Activated naive CD4-positive, alpha-beta T cell treated with anti-CD3 and anti-CD28 coated beads for 36 hours (primary cell): ENCODE results near the gene HAND1. TPM values are rescaled to one million over a fixed set of nuclear protein-coding genes. Genes with fewer than 3 reads are reported as not detected.

Experiments used
- CTCF ChIA-PET: fragments of 350-600 bp; sonication (Branson Sonifier 250); formaldehyde crosslinking; loops from one replicate; lab custom pipeline; 2021; ENCODE audit warnings: antibody characterized with exemption; lab: Charles Lee
- DNase-seq: peaks from one replicate; pipeline ENCODE4 v3.0.0-alpha.2; 2020
- H3K27ac Mint-ChIP-seq: one replicate; pipeline ENCODE4 v1.8.0; 2021; ENCODE audit warnings: mild to moderate bottlenecking, mixed read lengths
- H3K27me3 Mint-ChIP-seq: one replicate; pipeline ENCODE4 v1.8.0; 2021; ENCODE audit warnings: low read depth, mixed read lengths
- H3K36me3 Mint-ChIP-seq: one replicate; pipeline ENCODE4 v1.8.0; 2021; ENCODE audit warnings: low read depth, mixed read lengths
- H3K4me1 Mint-ChIP-seq: one replicate; pipeline ENCODE4 v1.8.0; 2021; ENCODE audit warnings: low read depth, mixed read lengths
- H3K4me3 Mint-ChIP-seq: one replicate; pipeline ENCODE4 v1.8.0; 2021; ENCODE audit warnings: mild to moderate bottlenecking, moderate library complexity, mixed read lengths
- H3K9me3 Mint-ChIP-seq: one replicate; pipeline ENCODE4 v1.8.0; 2021; ENCODE audit warnings: mixed read lengths
- intact Hi-C: fragments of 100-400 bp; cut with micrococcal nuclease; formaldehyde crosslinking; loops from one replicate; pipeline ENCODE4 v1.15.1; 2023
- total RNA-seq, 2 experiments: library from RNA; stranded (reverse); gene quantifications; one replicate each; pipeline ENCODE4 v1.2.3, GENCODE V29; 2021

The HAND1 gene
- total RNA-seq, 2 experiments from 2014 or later, result not detected

GRCh38 chr5:154465169-154465568 is 12.9 kb downstream of the HAND1 start:
- CTCF ChIA-PET, result interaction anchor here (1.4 to 4.3 kb wide), 3 partner anchors 44 to 393 kb away, joined by 3 to 60 read pairs (median 12); no protein-coding TSS in a partner anchor
- Mint-ChIP-seq H3K4me3 (no peak overlapping the region), H3K4me1 (no peaks in the 10 kb centered on the region), H3K36me3 (peaks cover 2% of the 10 kb centered on the region), H3K9me3 (no peaks in the 10 kb centered on the region), H3K27ac (no peak overlapping the region), H3K27me3 (peaks cover 17% of the 10 kb centered on the region)
- intact Hi-C loops, result no loop called here
- no peak for DNase-seq

DNA sequence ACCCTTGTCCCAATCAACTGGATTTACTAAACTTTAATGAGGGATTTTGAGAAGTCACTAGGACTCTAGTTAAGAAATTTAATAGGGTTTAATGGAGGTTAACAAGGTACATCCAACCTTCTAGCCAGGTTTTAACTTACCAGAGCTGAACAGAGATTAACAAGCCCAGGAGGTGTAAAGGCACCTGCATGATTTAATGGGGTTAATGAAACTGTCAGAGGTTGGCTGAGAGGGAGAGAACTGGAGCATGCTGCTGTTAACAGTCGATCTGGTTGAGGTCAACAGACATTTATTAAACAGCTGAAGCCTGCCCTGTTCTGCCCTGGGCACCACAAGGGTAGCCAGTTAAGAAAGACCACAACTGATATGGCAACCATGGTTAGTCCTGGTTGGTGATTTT is 13.6 kb downstream of the HAND1 start:
- Mint-ChIP-seq H3K27ac (no peak overlapping the region), H3K9me3 (no peaks in the 10 kb centered on the region), H3K27me3 (peaks cover 13% of the 10 kb centered on the region), H3K4me1 (no peaks in the 10 kb centered on the region), H3K4me3 (no peak overlapping the region), H3K36me3 (peaks cover 2% of the 10 kb centered on the region)
- intact Hi-C loops, result no loop called here
- no peak for DNase-seq
- CTCF ChIA-PET, result interaction anchor here (1.1 kb wide), 1 partner anchor 392 kb away, joined by 3 read pairs; no protein-coding TSS in a partner anchor

DNA sequence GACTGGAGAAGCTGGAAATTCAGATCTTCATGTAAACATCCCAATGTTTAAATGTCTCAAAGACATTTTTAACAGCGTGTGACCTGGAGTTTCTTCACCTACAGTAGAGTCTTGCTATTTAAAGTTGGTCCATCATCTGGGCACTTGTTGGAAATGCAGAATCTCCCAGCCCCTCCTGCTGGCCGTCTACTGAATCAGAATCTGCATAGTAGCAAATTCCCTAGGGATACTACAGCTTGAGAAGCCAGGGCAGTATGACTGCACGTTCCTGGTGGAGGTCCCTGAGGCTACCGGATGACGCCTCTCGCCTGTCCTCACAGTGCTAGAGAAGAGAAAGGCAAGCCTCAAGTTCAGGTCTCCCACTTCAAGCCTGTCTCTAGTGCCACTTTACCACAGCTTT is 16.5 kb downstream of the HAND1 start:
- H3K4me1 Mint-ChIP-seq, result no peaks in the 10 kb centered on the region
- H3K9me3 Mint-ChIP-seq, result no peaks in the 10 kb centered on the region
- no peak overlapping the region for H3K27ac Mint-ChIP-seq
- H3K4me3 Mint-ChIP-seq, result no peak overlapping the region
- CTCF ChIA-PET, result no interaction called here
- intact Hi-C loops, result no loop called here
- no peak for DNase-seq
- H3K36me3 Mint-ChIP-seq, result peaks cover 7% of the 10 kb centered on the region
- no peaks in the 10 kb centered on the region for H3K27me3 Mint-ChIP-seq

- DNase-seq, result no peak
- H3K4me3 Mint-ChIP-seq, result no peak overlapping the region
- H3K27ac Mint-ChIP-seq, result no peak overlapping the region
- H3K9me3 Mint-ChIP-seq, result no peaks in the 10 kb centered on the region
- H3K36me3 Mint-ChIP-seq, result peaks cover 18% of the 10 kb centered on the region
- H3K4me1 Mint-ChIP-seq, result no peaks in the 10 kb centered on the region
- no peaks in the 10 kb centered on the region for H3K27me3 Mint-ChIP-seq
- intact Hi-C loops, result no loop called here
- CTCF ChIA-PET, result interaction anchor here (1.3 kb wide), 1 partner anchor 388 kb away, joined by 3 read pairs; no protein-coding TSS in a partner anchor
Measured at GRCh38 chr5:154460172-154460571, 17.9 kb downstream of the HAND1 start.

GRCh38 chr5:154459015-154459414 is 19.0 kb downstream of the HAND1 start:
- Mint-ChIP-seq H3K9me3 (no peaks in the 10 kb centered on the region), H3K36me3 (peaks cover 21% of the 10 kb centered on the region), H3K27me3 (no peaks in the 10 kb centered on the region), H3K4me1 (no peaks in the 10 kb centered on the region), H3K4me3 (no peak overlapping the region), H3K27ac (no peak overlapping the region)
- intact Hi-C loops, result no loop called here
- DNase-seq, result no peak
- CTCF ChIA-PET, result interaction anchor here (0.6 to 1.0 kb wide), 2 partner anchors 8 to 896 kb away, joined by 3 to 5 read pairs; no protein-coding TSS in a partner anchor

- H3K27me3 Mint-ChIP-seq, result no peaks in the 10 kb centered on the region
- DNase-seq, result no peak
- H3K4me3 Mint-ChIP-seq, result no peak overlapping the region
- intact Hi-C loops, result no loop called here
- H3K27ac Mint-ChIP-seq, result no peak overlapping the region
- no peaks in the 10 kb centered on the region for H3K9me3 Mint-ChIP-seq
- peaks cover 30% of the 10 kb centered on the region for H3K36me3 Mint-ChIP-seq
- H3K4me1 Mint-ChIP-seq, result no peaks in the 10 kb centered on the region
- CTCF ChIA-PET, result interaction anchor here (0.6 to 1.6 kb wide), 4 partner anchors 12 to 143 kb away, joined by 3 to 5 read pairs (median 4); no protein-coding TSS in a partner anchor
Measured at GRCh38 chr5:154456540-154456939, 21.5 kb downstream of the HAND1 start.

DNA sequence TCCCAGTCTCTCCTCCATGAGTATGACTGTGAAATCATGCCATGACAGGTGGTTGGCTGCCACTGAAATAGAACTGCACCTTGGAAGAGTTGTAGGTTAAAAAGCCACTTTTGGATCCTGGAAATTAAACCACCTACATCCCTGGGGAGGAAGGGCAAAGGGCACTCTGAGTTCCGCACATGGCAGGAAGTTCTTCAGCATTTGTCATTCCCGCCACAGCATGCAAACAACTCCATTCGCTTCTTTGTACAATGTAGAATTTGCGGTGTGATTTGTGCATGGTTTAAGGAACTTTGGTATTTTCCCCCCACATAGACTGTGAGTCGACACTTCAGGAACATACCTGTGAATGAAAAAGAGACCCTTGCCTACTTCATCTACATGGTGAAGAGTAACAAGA is 22.4 kb downstream of the HAND1 start:
- no peaks in the 10 kb centered on the region for H3K9me3 Mint-ChIP-seq
- peaks cover 36% of the 10 kb centered on the region for H3K36me3 Mint-ChIP-seq
- no peaks in the 10 kb centered on the region for H3K27me3 Mint-ChIP-seq
- no peak for DNase-seq
- no peak overlapping the region for H3K4me3 Mint-ChIP-seq
- CTCF ChIA-PET, result interaction anchor here (1.6 kb wide), 1 partner anchor 50 kb away, joined by 3 read pairs; no protein-coding TSS in a partner anchor
- intact Hi-C loops, result no loop called here
- H3K4me1 Mint-ChIP-seq, result peaks cover under 1% of the 10 kb centered on the region
- H3K27ac Mint-ChIP-seq, result no peak overlapping the region

DNA sequence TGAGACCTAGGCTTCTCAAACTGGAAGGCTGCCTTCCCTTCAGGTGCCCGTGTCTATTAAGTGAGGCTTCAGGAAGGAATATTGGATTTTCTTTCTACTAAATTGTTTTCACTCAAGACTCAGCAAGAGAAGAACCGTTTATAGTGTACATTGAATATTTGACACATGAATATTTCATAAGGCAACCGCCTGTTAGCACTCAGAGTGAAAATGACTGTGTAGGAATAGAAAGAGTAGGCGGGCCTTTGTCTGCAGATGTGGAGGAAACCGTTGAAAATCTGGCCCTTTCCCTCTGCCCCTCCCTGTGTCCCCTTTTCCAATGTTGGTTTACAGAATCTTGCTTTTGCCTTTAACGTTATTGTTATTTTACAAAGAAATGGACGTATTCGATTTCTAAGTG is 26.1 kb downstream of the HAND1 start:
- CTCF ChIA-PET, result interaction anchor here (0.6 kb wide), 1 partner anchor 58 kb away, joined by 5 read pairs; no protein-coding TSS in a partner anchor
- Mint-ChIP-seq H3K9me3 (no peaks in the 10 kb centered on the region), H3K27me3 (no peaks in the 10 kb centered on the region), H3K36me3 (peaks cover 38% of the 10 kb centered on the region), H3K4me3 (no peak overlapping the region), H3K27ac (no peak overlapping the region), H3K4me1 (peaks cover 31% of the 10 kb centered on the region)
- DNase-seq, result no peak
- intact Hi-C loops, result no loop called here

- Mint-ChIP-seq H3K36me3 (peaks cover 26% of the 10 kb centered on the region), H3K4me1 (peaks cover 34% of the 10 kb centered on the region), H3K9me3 (no peaks in the 10 kb centered on the region), H3K27me3 (no peaks in the 10 kb centered on the region), H3K4me3 (no peak overlapping the region), H3K27ac (no peak overlapping the region)
- CTCF ChIA-PET, result interaction anchor here (0.7 to 2.1 kb wide), 3 partner anchors 13 to 434 kb away, joined by 3 to 9 read pairs (median 3); no protein-coding TSS in a partner anchor
- no peak for DNase-seq
- intact Hi-C loops, result no loop called here
Measured at GRCh38 chr5:154449786-154450185, 28.2 kb downstream of the HAND1 start.

DNA sequence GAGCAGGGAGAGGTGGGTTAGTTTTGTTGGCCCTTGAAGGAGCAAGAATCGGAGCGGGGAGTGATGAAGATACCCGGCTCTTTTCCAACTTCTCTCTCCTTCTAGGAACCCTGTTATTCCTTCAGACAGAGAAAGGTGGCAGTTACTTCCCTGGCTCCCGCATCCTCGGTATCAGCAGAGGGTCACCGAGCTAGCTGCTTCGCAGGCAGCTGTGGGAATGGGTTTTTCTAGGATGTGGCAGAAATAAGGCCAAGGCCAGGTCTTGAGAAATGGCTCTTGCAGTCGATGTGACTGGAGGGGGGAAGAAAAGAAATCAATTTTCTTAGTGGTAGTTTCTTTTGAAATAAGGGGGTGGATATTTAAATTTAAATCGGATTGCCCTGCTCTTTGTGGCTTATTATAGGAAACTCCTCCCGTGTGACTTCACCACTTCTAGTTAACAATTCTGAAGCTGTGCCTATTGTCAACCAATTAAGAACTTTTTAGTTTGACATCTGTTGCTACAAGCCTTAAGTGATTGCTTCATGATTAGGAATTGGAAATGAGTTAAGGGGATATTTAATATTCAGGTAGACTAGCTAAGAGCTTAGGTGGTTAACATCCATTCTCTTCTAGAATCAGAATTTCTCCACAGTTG is 30.8 kb downstream of the HAND1 start:
- CTCF ChIA-PET, result interaction anchor here (0.6 to 1.9 kb wide), 4 partner anchors 19 to 188 kb away, joined by 3 to 4 read pairs (median 4); no protein-coding TSS in a partner anchor
- DNase-seq, result no peak
- Mint-ChIP-seq H3K9me3 (no peaks in the 10 kb centered on the region), H3K27ac (peak overlapping the region; percentile 41), H3K36me3 (peaks cover 22% of the 10 kb centered on the region), H3K4me3 (peak overlapping the region; percentile 84), H3K27me3 (no peaks in the 10 kb centered on the region), H3K4me1 (peaks cover 41% of the 10 kb centered on the region)
- intact Hi-C loops, result loop anchor here (2.0 kb wide), 1 partner anchor 68 kb away; no protein-coding TSS in a partner anchor

DNA sequence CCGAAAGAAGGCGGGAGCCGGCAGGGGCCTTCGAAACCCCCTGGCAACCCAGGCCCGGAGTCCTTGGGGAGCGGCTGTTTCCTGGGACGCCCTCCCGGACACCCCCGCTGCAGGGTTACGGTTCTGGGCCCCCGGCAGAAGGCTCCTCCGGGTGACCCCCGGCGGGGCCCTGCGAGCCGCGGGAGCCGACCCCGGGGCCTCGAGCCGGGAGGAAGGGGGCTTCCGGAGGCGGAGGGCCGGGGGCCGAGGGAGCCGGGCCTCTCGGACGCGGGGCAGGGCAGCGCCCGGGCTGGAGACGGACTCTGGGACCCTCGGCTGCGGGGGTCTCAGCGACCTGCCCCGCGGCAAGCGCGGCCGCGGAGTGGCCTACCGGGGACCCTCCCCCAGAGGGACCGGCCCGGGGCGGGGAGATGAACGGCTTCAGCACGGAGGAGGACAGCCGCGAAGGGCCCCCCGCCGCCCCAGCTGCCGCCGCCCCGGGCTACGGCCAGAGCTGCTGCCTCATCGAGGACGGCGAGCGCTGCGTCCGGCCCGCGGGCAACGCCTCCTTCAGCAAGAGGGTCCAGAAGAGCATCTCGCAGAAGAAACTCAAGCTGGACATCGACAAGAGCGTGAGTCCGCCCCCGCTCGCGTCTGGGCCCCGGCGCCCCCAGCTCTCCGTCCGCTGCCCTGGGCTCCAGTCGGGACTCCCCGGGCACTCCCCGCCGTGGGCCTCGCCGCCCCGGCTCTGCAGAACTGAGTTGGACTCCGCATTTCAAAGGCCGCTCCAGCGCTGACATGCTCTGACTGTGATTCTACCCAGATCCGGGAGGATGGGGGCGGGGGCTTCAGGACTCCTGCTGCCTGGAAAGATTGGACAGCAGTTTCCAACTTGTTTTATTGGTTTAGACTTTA is 31.6 kb downstream of the HAND1 start:
- H3K4me3 Mint-ChIP-seq, result peak overlapping the region; percentile 84
- H3K4me1 Mint-ChIP-seq, result peaks cover 42% of the 10 kb centered on the region
- H3K36me3 Mint-ChIP-seq, result peaks cover 27% of the 10 kb centered on the region
- intact Hi-C loops, result loop anchor here (2.0 kb wide), 1 partner anchor 68 kb away; no protein-coding TSS in a partner anchor
- CTCF ChIA-PET, result interaction anchor here (0.6 to 1.9 kb wide), 3 partner anchors 20 to 189 kb away, joined by 3 to 4 read pairs (median 4); no protein-coding TSS in a partner anchor
- no peaks in the 10 kb centered on the region for H3K27me3 Mint-ChIP-seq
- peak; percentile 59 for DNase-seq
- H3K27ac Mint-ChIP-seq, result peak overlapping the region; percentile 41
- H3K9me3 Mint-ChIP-seq, result no peaks in the 10 kb centered on the region
